ENCODE results near the gene MIA3. TPM values are rescaled to one million over a fixed set of nuclear protein-coding genes. Genes with fewer than 3 reads are reported as not detected.
"Not testable (repeated sequence)": the region's sequence is repeated elsewhere in the genome, so short reads cannot be mapped to it uniquely, and the experiment has no call there.

MIA3 gene
- total RNA-seq, 1 donor from 2014 or later: 45.9 TPM

DNA sequence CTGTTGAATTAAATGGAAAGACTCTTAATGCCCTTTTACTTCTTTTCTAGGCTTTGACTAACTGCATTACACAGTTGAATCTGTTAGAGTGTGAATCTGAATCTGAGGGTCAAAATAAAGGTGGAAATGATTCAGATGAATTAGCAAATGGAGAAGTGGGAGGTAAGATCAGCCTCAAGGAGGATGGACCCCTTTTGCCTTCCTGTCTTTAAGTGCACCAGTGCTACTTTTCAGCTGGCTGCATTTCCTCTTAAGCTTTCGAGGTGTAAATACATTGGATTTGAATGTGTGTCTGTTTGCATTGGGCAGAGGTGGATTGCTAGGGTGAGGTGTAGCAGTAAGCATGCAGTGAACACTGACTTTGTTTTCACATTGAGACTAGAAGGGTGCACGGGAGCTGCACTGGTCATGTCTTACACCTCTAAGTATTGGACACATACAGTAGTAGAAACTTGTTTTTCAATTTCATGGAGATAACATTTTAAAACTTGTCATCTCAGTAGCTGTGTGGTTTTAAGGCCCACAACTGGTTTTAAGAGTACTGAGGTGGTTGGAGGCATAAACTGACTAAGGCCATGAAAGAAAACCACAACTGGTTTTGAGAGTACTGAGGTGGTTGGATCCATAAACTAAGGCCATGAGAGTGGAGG is 35.4 kb downstream of the MIA3 start:
- no peak for ATAC-seq
- DNase-seq (ENCODE audit: missing footprints): no peak
- intact Hi-C loops (cut with DNase I): no loop called here

DNA sequence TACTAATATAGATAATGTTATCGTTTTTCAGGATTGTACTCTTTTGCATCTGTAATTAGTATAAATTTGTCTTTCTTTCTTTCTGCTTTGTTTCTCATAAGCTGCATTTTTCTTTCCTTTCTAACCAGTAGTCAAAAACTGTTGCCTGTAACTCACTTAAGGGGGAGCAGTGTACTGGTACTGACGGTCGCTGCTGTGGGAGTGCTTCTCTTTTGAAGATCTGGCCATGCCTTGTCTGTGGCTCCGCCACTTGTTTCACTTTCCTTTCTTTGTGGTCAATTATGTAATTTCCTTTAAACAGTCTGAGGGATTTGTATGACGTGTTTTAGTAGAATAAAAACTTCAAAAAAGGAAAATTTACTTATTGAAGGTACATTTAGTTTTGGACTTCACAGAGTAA is 37.0 kb downstream of the MIA3 start:
- no peak for DNase-seq (ENCODE audit: missing footprints)
- intact Hi-C loops (cut with DNase I): no loop called here
- ATAC-seq: peak; percentile 46

DNA sequence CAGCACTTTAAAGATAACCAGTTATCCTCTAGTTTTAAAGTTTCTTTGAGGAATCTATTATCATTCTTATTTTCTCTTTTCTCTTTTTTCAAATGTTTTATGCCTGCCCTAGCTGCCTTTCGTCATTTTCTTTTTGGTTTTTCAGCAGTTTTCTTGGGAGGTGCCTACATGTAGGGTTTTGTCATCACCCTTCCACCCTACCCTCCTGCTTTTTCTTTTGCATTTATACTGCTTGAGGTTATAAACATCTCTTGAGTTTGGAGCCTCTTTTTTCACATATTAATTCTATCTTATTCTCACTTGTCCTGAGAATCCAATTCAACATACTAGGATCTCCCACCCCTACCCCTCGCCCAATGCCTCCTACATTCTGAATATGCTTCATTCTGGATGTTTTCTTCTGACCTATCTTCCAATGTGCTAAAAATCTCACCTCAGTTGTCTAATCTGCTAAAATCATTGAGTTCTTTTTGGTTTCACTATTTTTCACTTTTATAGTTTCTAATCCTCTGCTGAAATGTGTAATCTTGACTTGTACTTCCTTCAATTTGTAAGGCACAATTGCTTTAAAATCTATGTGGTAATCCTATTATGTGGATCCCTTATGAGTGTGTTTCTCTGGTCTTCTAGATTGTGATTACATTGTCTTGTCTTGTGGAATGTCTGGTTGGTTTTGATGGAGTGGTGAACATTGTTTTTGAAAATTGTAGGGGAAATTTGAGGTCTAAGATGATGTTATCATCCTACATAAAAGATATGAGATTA is 38.7 kb downstream of the MIA3 start:
- no peak for DNase-seq (ENCODE audit: missing footprints)
- intact Hi-C loops (cut with DNase I): no loop called here
- ATAC-seq: no peak

DNA sequence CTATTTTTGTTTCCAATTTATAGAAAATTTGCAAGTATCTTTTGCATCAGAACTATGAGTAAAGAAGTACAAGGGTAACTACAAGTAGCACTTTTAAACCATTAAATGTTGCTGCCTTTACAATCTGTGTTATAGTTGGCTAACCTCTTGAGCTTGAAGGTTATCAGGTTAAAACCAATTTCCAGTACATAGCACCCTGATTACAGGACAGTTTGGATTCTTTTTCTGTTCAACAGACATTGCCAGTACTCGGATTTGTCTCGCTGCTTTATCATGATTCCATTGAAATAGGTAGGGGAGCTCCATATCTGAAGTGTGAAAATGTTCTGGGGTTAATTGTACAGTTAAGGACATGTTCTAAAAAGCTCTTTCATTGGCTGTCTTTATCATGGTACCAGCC is 40.0 kb downstream of the MIA3 start:
- intact Hi-C loops (cut with DNase I): no loop called here
- ATAC-seq: no peak
- DNase-seq (ENCODE audit: missing footprints): no peak

DNA sequence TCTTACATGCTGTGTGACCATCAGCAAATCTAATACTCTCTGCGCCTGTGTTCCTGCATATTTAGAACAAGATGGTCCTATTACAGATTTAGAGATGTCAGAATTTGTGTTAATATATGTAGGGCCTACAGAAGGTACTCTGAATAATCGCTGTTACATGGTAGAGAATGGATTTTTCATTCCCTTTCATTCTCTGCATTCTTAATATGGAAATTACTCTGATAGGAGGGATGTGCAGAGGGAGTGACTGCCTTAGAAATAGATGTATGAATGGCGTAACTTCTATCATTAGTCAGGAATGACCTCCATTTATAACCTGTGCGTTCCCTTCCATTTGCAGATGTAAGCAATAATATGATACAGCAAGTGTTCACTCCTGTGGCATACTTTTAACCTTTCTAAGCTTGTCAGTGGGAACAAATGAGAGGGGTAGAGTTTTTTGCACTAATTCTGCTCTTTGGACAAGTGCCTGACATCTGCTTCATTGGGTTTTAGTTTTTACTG is 45.6 kb downstream of the MIA3 start:
- intact Hi-C loops (cut with DNase I): no loop called here
- DNase-seq (ENCODE audit: missing footprints) (no peak), ATAC-seq (no peak)

DNA sequence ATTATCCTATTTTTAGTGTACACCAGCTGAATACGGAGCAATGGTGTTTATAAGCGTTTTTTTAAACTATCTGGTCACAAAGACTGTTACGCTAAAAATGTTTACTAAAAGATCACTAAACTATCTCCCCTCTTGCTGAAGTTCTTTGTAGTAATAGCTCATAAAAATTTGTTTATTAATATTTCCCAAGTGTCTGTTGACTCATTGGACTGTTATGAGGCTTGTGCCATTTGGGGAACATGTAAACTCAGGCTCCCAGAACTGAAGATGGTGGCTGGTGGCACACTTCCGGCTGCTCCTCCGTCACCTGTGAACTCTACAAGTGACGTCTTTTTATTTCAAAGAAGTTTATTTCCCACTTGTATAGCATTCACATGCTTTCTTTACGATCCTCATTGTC is 48.1 kb downstream of the MIA3 start:
- intact Hi-C loops (cut with DNase I): no loop called here
- DNase-seq (ENCODE audit: missing footprints) (no peak), ATAC-seq (no peak)

DNA sequence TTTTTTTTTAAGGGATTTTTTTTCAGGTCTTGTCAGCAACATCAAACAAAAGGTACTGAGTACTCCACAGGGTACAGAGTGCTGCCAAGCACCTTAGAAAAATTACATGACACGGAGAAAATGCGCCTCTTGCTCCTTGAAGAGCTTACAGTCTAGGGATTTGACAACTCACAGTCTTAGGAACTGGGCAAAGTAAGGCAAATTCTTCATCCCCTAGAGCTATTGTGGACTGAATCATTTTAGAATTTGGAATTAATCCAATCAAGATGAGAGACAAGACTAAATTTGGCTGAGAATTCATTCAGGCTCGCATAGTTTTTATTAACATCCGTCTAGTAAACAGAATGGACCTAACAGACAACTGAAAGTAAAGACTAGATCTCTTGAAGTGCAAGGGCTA is 50.3 kb downstream of the MIA3 start:
- ATAC-seq: peak; percentile 46
- DNase-seq (ENCODE audit: missing footprints); intact Hi-C loops (cut with DNase I): not testable (repeated sequence)

DNA sequence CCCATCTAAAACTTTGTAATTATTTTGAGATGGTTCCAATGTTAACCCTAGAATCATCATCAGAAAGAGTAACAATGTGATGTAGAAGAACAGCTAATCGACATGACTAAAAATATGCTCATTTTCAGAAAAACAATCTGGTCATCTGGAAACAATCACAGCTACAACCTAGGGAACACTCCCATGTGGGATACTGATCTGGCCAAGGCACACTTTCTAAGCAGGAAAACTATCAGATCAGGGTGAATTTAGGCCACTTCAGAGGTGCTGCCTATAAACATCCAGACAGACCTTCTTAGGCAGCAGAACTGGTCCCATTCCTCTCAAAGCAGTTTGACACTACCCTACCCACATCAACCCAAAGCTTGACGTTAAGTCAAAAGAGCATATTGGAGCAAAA is 51.2 kb downstream of the MIA3 start:
- intact Hi-C loops (cut with DNase I); DNase-seq (ENCODE audit: missing footprints): not testable (repeated sequence)
- peak; percentile 26 for ATAC-seq

DNA sequence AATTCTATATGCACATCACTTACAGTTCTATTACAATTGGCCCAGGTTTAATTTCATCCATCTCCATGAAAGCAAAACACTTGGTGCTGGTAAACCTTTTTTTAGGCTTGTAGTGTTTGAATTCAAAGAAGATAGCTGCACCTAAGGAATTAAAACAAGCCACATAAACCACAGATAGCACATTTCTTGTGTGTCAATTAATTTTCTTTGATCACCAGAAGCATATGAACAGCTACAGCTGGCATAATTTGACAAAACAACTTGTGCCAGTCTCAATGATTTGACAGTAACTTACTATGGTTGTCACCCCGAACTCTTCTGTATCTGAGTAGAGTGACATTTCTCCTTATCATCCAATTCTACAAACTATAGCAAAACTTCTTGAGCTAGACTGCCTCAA is 52.2 kb downstream of the MIA3 start:
- DNase-seq (ENCODE audit: missing footprints): no peak
- ATAC-seq: no peak
- intact Hi-C loops (cut with DNase I): no loop called here

DNA sequence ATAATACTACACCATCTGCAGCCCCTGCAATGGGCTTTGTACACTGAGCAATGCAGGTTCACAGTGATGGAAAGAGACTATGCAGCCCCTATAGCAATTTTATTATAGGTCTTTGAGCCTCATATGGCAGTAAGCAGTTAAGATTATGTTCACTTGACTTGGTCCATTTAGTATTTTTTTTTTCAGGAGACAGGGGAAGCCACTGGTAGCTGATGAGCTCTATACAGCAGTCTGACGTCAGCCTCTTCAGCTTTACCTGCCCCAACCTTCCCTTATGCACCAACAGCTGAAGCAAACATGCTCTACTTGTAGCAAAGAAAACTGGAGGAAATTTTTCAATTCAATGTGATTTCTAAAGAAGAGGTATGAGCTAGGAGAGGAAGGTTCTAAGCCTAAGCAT is 62.2 kb downstream of the MIA3 start:
- DNase-seq (ENCODE audit: missing footprints) (no peak), ATAC-seq (no peak)
- intact Hi-C loops (cut with DNase I): no loop called here

DNA sequence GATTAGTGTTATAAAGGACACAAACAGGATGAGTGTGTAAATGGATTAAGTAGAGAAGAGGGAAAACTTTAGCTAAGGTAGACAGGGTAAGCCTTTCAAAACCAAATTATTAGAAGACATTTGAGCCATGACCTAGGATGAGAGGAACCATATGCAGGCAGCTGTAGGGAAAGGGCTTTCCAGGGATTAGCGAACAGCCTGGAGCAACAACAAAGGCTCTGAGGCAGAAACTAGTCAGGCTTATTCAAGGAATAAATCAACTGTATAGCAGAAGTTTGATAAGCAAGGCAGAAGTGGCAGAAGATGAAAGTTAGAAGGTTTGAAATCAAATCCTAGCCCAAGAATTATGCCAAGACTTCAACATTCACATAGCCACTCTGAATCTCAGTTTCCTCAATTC is 73.1 kb downstream of the MIA3 start:
- ATAC-seq: no peak
- no peak for DNase-seq (ENCODE audit: missing footprints)
- intact Hi-C loops (cut with DNase I): no loop called here

DNA sequence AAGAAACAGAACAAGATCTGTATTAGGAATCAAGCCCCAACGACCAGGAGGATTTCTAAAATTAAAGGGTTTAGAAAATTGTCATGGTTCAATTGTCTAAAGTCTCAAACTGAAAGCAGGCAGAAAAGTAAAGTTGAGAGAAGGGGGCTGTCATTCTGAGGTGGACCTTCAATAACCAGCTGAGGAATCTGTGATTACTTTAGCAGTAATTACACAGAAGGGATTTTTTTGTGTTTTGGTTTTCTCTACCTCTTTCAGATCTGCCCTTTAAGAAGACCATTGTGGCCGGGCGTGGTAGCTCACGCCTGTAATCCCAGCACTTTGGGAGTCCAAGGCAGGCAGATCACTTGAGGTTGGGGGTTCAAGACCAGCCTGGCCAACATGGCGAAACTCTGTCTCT is 77.0 kb downstream of the MIA3 start:
- DNase-seq (ENCODE audit: missing footprints): no peak
- intact Hi-C loops (cut with DNase I): no loop called here
- ATAC-seq: no peak

DNA sequence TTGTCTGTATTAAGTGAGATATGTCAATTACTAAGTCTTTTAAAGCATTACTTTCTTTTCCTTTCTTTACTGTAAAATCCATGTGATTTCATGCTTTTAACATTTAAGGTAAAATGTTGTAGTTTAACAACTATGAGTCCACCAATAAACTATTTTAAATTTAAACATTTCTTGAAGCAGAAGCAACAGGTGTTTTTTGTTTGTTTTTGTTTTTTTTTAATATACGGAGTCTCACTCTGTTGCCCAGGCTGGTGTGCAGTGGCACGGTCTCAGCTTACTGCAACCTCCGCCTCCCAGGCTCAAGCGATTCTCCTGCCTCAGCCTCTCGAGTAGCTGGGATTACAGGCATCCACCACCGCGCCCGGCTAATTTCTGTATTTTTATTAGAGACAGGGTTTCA is 78.8 kb downstream of the MIA3 start:
- DNase-seq (ENCODE audit: missing footprints): no peak
- ATAC-seq: no peak
- intact Hi-C loops (cut with DNase I): no loop called here

DNA sequence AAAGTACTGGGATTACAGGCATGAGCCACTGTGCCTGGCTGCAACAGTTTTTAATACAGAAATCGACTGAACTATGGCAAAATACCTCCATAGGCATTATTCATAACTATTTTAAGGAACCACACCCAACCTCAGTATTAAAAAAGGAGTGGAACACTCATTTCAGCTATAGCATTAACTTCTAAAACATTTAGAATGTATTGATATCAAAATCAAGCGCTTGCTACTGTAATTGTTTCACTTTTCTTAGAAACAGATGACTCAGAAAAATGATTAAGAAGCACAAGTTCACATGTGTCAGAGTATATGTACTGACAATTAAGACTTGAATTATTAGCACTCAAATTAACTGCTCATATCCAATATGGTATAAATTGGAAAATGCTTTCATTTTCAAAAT is 79.3 kb downstream of the MIA3 start:
- DNase-seq (ENCODE audit: missing footprints) (no peak), ATAC-seq (no peak)
- intact Hi-C loops (cut with DNase I): no loop called here

DNA sequence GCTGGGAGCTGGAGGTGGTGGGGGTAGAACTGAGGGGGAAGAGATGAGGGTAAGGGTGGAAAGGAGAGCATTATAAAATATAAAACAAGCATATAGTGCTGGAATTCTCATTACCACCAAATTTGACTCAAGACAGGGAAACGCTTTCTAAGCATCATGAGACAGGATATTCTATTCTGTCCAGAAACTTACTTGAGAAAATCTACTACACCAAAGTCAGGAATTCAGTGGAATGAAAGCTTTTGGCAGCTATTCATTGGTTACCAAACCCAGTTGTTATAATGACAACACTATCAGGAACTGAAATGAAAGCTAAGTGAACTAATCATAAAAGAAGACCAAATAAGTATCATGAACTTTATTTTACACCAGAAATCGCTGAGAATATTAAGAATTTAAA is 79.9 kb downstream of the MIA3 start:
- intact Hi-C loops (cut with DNase I): no loop called here
- no peak for DNase-seq (ENCODE audit: missing footprints)
- ATAC-seq: no peak

DNA sequence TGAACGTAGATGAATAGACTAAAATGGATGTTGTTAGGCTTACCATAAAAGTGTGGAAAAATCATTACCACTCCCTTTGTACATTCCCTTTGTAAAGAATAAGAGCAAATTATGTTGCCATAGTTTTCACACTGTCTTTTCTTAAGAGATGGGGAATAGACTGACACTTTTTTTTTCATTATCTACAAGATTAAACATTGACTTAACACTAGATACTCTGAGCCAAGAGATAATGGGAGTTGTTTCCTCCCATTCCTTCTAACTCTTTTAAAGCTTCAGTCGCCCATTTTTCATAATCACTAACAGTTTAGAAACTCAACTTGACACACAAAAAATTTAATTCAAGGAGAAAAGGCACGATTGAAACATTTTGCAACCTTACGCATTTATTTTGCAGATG is 84.3 kb downstream of the MIA3 start:
- no peak for ATAC-seq
- intact Hi-C loops (cut with DNase I): no loop called here
- no peak for DNase-seq (ENCODE audit: missing footprints)

DNA sequence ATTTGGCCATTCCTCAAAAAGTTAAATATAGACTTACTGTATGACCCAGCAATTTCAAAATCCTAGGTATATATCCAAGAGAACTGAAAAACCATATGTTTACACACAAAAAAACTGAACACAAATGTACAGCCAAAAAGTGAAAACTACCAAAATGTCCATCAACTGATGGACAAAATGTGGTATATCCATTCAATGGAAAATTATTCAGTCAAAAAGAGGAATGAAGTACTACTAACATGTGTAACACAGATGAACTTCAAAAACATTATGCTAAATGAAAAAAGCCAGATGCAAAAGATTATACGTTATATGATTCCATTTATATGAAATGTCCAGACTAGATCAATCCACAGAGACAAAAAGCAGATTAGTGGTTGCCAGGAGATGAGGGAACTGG is 86.4 kb downstream of the MIA3 start:
- no peak for DNase-seq (ENCODE audit: missing footprints)
- intact Hi-C loops (cut with DNase I): no loop called here
- ATAC-seq: no peak

DNA sequence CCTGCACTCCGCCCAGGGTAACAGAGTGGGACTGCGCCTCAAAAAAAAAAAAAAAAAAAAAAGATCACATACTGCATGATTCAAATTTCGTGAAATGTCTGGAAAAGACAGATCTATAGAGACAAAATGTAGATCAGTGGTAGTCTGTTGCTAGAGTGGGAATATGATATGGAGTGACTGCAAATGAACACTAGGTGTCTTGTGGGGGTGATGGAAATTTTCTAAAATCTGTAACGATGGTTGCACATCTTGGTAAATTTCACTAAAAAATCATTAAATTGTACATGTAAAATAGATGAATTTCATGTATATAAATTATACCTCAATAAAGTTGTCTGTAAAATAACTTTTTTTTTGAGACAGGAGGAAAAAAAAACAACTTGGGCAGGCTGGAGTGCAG is 88.9 kb downstream of the MIA3 start:
- intact Hi-C loops (cut with DNase I): no loop called here
- no peak for ATAC-seq
- DNase-seq (ENCODE audit: missing footprints): no peak

DNA sequence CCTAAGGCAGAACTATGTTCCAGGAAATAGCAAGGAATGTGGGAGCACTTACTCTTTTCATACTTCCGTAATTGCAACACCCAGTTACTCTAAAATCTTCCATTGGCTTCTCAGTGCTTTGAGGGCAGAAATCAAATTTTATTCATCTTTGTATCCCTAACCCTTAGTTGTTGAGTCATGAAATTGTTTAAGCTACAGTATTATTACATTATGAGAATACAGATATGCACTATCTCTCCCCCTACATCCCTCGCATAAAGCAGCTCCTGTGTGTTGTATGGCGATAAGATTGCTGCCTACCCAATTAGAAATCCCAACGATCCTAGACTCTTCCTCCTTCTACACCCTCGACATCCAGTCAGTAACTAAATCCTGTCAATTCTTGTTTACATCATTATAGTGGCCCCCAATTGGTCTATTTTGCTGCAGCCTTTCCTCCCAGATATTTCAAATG is 91.8 kb downstream of the MIA3 start:
- intact Hi-C loops (cut with DNase I): no loop called here
- ATAC-seq (no peak), DNase-seq (ENCODE audit: missing footprints) (no peak)
